HepG2 (cell line): Measurements from ENCODE around the gene SMURF1. TPM values are rescaled to one million over a fixed set of nuclear protein-coding genes. Genes with fewer than 3 reads are reported as not detected.

Source experiments
- FOXA1 ChIP-seq, 2 experiments: fragments of 450-650 bp in 1 of 2; sonication (generic) in 1 of 2; formaldehyde crosslinking in 1 of 2; IDR thresholded peaks; 2 replicates each; pipeline versions ENCODE4 v1.4.0 to v1.6.1; 2016 to 2020; ENCODE audit warnings: missing genetic modification reagents in 1 of 2
- IRF2 ChIP-seq: IDR thresholded peaks from 2 replicates; pipeline ENCODE4 v1.6.1; 2018; ENCODE audit warnings: missing genetic modification reagents, missing compliant biosample characterization
- NCOR1 ChIP-seq: fragments of 200-600 bp; sonication (generic); IDR thresholded peaks from 2 replicates; pipeline ENCODE4 v1.7.0; 2017; ENCODE audit warnings: antibody characterized with exemption, low read length, borderline replicate concordance
- POGZ ChIP-seq: sonication (generic); formaldehyde crosslinking; IDR thresholded peaks from 2 replicates; pipeline ENCODE4 v1.4.0; 2020; ENCODE audit warnings: mild to moderate bottlenecking, missing genetic modification reagents
- SALL1 ChIP-seq: sonication (generic); formaldehyde crosslinking; IDR thresholded peaks from 2 replicates; pipeline ENCODE4 v1.8.0; 2022; ENCODE audit warnings: mild to moderate bottlenecking, missing genetic modification reagents
- SIX1 ChIP-seq: sonication (generic); formaldehyde crosslinking; IDR thresholded peaks from 2 replicates; pipeline ENCODE4 v1.4.0; 2020; ENCODE audit warnings: missing genetic modification reagents, borderline replicate concordance
- XRCC5 ChIP-seq: fragments of 200-400 bp; formaldehyde crosslinking; optimal IDR thresholded peaks from 2 replicates; pipeline ENCODE3; 2017; ENCODE audit warnings: mild to moderate bottlenecking, low read length
- polyA plus RNA-seq, 8 experiments: library from polyadenylated mRNA; depleted of rRNA in 3 of 8; stranded (reverse) in 7 of 8; unstranded in 1 of 8; fragments of >200 nt; fragmentation: Illumina TruSeq in 4 of 8; extraction: Trizol in 4 of 8; gene quantifications; 2 replicates each; pipeline versions ENCODE4 v1.2.1 to v1.2.3, GENCODE V29; 2011 to 2016; ENCODE audit warnings: low read depth in 4 of 8, missing spikeins in 1 of 8, mixed read lengths in 1 of 8; ENCODE audit not compliant: insufficient read depth in 1 of 8
- total RNA-seq, 5 experiments: library from RNA; depleted of rRNA; stranded (reverse); fragments of >200 nt; fragmentation: Illumina TruSeq; extraction: Trizol; gene quantifications; 2 replicates each; pipeline ENCODE4 v1.2.3, GENCODE V29; 2016; ENCODE audit warnings: low read depth in 1 of 5
- TF ChIP-seq, protein P1 (sequence below): IDR thresholded peaks from 2 replicates; pipeline ENCODE4 v1.6.1; 2016; ENCODE audit warnings: low read depth
- TF ChIP-seq, protein P2 (sequence below): sonication (generic); formaldehyde crosslinking; IDR thresholded peaks from 2 replicates; pipeline ENCODE4 v1.4.0; 2020; ENCODE audit warnings: missing genetic modification reagents
- TF ChIP-seq, protein P3 (sequence below): sonication (generic); formaldehyde crosslinking; conservative IDR thresholded peaks from 2 replicates; pipeline ENCODE4 v1.4.0; 2020; ENCODE audit warnings: missing genetic modification reagents
- TF ChIP-seq, protein P4 (sequence below): sonication (generic); formaldehyde crosslinking; IDR thresholded peaks from 2 replicates; pipeline ENCODE4 v1.8.1; 2023; ENCODE audit warnings: mild to moderate bottlenecking, moderate library complexity, missing genetic modification reagents
- TF ChIP-seq, protein P5 (sequence below): sonication (generic); formaldehyde crosslinking; IDR thresholded peaks from 2 replicates; pipeline ENCODE4 v1.4.0; 2020; ENCODE audit warnings: missing genetic modification reagents
- TF ChIP-seq, protein P6 (sequence below): sonication (generic); formaldehyde crosslinking; IDR thresholded peaks from 2 replicates; pipeline ENCODE4 v1.5.0; 2020; ENCODE audit warnings: missing genetic modification reagents
- TF ChIP-seq, protein P7 (sequence below): sonication (generic); formaldehyde crosslinking; IDR thresholded peaks from 2 replicates; pipeline ENCODE4 v1.8.0; 2022; ENCODE audit warnings: mild to moderate bottlenecking, missing genetic modification reagents, moderate library complexity
- TF ChIP-seq, protein P8 (sequence below): fragments of 450-650 bp; IDR thresholded peaks from 2 replicates; pipeline ENCODE4 v1.6.1; 2016

Gene SMURF1
- total and polyA plus RNA-seq, 2 of the 13 experiments (the other 11 are each of a cell fraction or from before 2014, with no cell fraction given) = 8.3 to 11.1 TPM

DNA sequence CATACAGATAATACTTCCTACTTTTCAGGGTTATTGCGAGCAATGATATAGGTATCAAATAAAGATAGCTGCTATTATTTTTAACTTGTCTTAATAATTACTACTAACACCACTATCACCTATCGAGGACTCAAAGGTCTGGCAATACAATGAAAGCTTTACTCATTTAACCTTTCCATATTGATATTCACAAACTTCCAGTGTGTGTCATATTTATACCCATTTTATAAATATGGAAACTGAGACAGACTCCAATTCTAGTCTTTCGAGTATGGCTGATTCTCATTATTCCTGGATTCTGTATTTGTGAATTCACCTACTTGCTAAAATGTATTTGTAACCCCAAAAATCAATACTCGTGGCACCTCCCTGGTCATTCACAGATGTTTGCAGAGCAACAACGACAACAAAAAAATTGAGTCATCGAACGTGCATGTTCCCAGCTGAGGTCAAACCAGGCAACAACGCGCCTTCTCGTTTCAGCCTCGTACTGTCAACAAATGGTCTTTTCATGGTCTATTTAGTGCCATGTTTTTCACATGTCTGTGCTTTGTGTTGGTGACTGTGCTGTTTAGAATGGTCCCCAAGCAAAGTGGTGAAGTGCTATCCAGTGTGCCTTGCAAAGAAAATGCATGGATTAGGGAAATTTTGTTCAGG lies 51.7 kb downstream of the SMURF1 start (continued):
- TF ChIP-seq, protein P1, sequence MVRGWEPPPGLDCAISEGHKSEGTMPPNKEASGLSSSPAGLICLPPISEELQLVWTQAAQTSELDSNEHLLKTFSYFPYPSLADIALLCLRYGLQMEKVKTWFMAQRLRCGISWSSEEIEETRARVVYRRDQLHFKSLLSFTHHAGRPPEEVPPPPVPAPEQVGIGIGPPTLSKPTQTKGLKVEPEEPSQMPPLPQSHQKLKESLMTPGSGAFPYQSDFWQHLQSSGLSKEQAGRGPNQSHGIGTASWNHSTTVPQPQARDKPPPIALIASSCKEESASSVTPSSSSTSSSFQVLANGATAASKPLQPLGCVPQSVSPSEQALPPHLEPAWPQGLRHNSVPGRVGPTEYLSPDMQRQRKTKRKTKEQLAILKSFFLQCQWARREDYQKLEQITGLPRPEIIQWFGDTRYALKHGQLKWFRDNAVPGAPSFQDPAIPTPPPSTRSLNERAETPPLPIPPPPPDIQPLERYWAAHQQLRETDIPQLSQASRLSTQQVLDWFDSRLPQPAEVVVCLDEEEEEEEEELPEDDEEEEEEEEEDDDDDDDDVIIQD (CRISPR knock-in tag) = peak; percentile 90
- no peak for TF ChIP-seq SIX1 (CRISPR knock-in tag)
- TF ChIP-seq, protein P2, sequence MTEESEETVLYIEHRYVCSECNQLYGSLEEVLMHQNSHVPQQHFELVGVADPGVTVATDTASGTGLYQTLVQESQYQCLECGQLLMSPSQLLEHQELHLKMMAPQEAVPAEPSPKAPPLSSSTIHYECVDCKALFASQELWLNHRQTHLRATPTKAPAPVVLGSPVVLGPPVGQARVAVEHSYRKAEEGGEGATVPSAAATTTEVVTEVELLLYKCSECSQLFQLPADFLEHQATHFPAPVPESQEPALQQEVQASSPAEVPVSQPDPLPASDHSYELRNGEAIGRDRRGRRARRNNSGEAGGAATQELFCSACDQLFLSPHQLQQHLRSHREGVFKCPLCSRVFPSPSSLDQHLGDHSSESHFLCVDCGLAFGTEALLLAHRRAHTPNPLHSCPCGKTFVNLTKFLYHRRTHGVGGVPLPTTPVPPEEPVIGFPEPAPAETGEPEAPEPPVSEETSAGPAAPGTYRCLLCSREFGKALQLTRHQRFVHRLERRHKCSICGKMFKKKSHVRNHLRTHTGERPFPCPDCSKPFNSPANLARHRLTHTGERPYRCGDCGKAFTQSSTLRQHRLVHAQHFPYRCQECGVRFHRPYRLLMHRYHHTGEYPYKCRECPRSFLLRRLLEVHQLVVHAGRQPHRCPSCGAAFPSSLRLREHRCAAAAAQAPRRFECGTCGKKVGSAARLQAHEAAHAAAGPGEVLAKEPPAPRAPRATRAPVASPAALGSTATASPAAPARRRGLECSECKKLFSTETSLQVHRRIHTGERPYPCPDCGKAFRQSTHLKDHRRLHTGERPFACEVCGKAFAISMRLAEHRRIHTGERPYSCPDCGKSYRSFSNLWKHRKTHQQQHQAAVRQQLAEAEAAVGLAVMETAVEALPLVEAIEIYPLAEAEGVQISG (CRISPR knock-in tag) = peak; percentile 52
- peak; percentile 87 for TF ChIP-seq POGZ (CRISPR knock-in tag)
- TF ChIP-seq, protein P3, sequence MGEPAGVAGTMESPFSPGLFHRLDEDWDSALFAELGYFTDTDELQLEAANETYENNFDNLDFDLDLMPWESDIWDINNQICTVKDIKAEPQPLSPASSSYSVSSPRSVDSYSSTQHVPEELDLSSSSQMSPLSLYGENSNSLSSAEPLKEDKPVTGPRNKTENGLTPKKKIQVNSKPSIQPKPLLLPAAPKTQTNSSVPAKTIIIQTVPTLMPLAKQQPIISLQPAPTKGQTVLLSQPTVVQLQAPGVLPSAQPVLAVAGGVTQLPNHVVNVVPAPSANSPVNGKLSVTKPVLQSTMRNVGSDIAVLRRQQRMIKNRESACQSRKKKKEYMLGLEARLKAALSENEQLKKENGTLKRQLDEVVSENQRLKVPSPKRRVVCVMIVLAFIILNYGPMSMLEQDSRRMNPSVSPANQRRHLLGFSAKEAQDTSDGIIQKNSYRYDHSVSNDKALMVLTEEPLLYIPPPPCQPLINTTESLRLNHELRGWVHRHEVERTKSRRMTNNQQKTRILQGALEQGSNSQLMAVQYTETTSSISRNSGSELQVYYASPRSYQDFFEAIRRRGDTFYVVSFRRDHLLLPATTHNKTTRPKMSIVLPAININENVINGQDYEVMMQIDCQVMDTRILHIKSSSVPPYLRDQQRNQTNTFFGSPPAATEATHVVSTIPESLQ (CRISPR knock-in tag) = no peak
- TF ChIP-seq XRCC5 = no peak
- peak; percentile 78; the same call in 1 of the 2 replicates for TF ChIP-seq NCOR1
- TF ChIP-seq FOXA1 (IDR thresholded peaks at IDR 0.05) = peak; percentile 45; the same call in 1 of the 2 replicates
- TF ChIP-seq FOXA1 (CRISPR knock-in tag; IDR thresholded peaks at IDR 0.05) = peak; percentile 71
- TF ChIP-seq SALL1 (CRISPR knock-in tag) = peak; percentile 95
- TF ChIP-seq, protein P4, sequence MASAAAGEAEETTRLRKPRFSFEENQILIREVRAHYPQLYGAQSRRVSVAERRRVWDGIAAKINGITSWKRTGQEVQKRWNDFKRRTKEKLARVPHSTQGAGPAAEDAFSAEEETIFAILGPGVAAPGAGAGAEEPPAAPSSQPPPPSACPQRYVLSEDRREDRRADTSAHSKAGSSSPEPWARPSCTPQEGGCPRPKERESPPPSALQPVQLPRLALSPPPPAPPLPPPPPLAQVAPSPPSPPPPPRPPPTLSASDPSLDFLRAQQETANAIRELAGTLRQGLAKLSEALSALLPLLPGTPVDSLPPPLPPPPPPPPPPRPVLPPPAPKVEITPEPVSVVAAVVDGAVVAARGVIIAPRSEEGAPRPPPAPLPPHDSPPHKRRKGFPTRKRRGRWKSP (CRISPR knock-in tag) = peak; percentile 66; the same call in 1 of the 2 replicates
- TF ChIP-seq, protein P5, sequence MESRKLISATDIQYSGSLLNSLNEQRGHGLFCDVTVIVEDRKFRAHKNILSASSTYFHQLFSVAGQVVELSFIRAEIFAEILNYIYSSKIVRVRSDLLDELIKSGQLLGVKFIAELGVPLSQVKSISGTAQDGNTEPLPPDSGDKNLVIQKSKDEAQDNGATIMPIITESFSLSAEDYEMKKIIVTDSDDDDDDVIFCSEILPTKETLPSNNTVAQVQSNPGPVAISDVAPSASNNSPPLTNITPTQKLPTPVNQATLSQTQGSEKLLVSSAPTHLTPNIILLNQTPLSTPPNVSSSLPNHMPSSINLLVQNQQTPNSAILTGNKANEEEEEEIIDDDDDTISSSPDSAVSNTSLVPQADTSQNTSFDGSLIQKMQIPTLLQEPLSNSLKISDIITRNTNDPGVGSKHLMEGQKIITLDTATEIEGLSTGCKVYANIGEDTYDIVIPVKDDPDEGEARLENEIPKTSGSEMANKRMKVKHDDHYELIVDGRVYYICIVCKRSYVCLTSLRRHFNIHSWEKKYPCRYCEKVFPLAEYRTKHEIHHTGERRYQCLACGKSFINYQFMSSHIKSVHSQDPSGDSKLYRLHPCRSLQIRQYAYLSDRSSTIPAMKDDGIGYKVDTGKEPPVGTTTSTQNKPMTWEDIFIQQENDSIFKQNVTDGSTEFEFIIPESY (CRISPR knock-in tag) = peak; percentile 96
- TF ChIP-seq, protein P6, sequence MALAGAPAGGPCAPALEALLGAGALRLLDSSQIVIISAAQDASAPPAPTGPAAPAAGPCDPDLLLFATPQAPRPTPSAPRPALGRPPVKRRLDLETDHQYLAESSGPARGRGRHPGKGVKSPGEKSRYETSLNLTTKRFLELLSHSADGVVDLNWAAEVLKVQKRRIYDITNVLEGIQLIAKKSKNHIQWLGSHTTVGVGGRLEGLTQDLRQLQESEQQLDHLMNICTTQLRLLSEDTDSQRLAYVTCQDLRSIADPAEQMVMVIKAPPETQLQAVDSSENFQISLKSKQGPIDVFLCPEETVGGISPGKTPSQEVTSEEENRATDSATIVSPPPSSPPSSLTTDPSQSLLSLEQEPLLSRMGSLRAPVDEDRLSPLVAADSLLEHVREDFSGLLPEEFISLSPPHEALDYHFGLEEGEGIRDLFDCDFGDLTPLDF (CRISPR knock-in tag) = no peak
- TF ChIP-seq, protein P7, sequence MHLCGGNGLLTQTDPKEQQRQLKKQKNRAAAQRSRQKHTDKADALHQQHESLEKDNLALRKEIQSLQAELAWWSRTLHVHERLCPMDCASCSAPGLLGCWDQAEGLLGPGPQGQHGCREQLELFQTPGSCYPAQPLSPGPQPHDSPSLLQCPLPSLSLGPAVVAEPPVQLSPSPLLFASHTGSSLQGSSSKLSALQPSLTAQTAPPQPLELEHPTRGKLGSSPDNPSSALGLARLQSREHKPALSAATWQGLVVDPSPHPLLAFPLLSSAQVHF = no peak
- peak; percentile 79 for TF ChIP-seq IRF2 (CRISPR knock-in tag)
- TF ChIP-seq, protein P8, sequence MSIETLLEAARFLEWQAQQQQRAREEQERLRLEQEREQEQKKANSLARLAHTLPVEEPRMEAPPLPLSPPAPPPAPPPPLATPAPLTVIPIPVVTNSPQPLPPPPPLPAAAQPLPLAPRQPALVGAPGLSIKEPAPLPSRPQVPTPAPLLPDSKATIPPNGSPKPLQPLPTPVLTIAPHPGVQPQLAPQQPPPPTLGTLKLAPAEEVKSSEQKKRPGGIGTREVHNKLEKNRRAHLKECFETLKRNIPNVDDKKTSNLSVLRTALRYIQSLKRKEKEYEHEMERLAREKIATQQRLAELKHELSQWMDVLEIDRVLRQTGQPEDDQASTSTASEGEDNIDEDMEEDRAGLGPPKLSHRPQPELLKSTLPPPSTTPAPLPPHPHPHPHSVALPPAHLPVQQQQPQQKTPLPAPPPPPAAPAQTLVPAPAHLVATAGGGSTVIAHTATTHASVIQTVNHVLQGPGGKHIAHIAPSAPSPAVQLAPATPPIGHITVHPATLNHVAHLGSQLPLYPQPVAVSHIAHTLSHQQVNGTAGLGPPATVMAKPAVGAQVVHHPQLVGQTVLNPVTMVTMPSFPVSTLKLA = peak; percentile 65
